LNCaP clone FGC (cell line): ENCODE results near the gene DENND6B.

Experiments used
- DNase-seq: peaks from one replicate; pipeline ENCODE4 v3.0.0-alpha.2; 2011; ENCODE audit warnings: low read depth
- H3K4me3 ChIP-seq: 2 replicates; pipeline ENCODE4 v1.5.1; 2011; ENCODE audit warnings: mild to moderate bottlenecking, low read depth, low read length, control low read depth
- TF ChIP-seq, protein P1 (sequence below): IDR thresholded peaks from 2 replicates; pipeline ENCODE4 v1.5.1; 2012; ENCODE audit warnings: mild to moderate bottlenecking; ENCODE audit not compliant: control insufficient read depth, insufficient read depth; ENCODE audit errors: extremely low read depth

DENND6B gene

GRCh38 chr22:50260434-50260800 is 66.4 kb downstream of the DENND6B start:
- no peak for DNase-seq
- peak overlapping the region; percentile 71 for H3K4me3 ChIP-seq
- TF ChIP-seq, protein P1, sequence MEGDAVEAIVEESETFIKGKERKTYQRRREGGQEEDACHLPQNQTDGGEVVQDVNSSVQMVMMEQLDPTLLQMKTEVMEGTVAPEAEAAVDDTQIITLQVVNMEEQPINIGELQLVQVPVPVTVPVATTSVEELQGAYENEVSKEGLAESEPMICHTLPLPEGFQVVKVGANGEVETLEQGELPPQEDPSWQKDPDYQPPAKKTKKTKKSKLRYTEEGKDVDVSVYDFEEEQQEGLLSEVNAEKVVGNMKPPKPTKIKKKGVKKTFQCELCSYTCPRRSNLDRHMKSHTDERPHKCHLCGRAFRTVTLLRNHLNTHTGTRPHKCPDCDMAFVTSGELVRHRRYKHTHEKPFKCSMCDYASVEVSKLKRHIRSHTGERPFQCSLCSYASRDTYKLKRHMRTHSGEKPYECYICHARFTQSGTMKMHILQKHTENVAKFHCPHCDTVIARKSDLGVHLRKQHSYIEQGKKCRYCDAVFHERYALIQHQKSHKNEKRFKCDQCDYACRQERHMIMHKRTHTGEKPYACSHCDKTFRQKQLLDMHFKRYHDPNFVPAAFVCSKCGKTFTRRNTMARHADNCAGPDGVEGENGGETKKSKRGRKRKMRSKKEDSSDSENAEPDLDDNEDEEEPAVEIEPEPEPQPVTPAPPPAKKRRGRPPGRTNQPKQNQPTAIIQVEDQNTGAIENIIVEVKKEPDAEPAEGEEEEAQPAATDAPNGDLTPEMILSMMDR: no peak

DNA sequence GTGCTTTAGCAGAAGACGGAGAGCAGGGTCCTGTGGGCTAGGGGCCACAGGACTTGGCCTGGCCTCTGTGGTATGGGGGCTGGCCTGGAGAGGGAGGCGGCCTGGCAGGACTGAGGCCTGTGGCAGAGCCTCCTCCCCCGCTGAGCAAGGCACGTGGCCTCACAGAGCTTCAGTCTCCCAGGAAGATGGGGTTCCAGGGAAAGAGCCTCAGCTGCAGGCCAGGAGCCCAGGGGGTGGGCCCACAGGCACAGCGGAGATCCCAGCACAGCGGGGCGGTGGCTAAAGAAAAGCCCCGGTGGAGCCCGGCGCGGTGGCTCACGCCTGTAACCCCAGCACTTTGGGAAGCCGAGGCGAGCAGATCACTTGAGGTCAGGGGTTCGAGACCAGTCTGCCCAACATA is 67.5 kb downstream of the DENND6B start:
- H3K4me3 ChIP-seq: no peak overlapping the region
- no peak for DNase-seq
- TF ChIP-seq, protein P1: no peak
